IPS-18c (cell line): ENCODE data around the gene IL19.
"Not testable (repeated sequence)": the region's sequence is repeated elsewhere in the genome, so short reads cannot be mapped to it uniquely, and the experiment has no call there.

Experiments
- H3K4me3 ChIP-seq: 2 replicates; pipeline ENCODE4 v1.7.0; 2013; ENCODE audit warnings: low read depth, mild to moderate bottlenecking, low read length, moderate library complexity; ENCODE audit not compliant: insufficient read depth
- H3K9me3 ChIP-seq: one replicate; pipeline ENCODE4 v1.6.1; 2013; ENCODE audit warnings: mild to moderate bottlenecking, low read length, moderate library complexity; ENCODE audit not compliant: control insufficient read depth, insufficient read depth

The IL19 gene

DNA sequence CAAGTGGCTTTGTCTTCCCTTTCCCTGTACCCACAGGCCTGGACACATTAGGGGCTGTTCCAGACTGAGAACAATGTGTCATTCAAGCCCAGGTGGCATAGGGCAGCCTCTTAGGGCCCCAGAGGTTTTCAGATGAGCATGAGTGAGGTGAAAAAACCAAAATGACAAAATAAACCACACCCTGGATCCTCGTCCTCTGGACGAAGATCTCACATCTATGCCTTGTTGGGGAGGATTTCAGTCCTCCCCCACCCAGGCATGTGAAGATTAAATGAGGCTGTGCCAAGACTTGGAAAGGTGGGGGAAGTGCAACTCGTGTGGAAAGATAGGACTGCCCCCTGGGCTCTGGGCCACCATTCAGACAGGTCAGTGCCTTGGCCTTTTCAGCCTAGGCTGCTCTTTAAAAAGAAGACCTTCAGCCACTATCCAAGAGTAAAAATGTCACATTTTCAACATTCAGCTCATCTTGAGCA lies 32.8 kb upstream of the IL19 start:
- Histone ChIP-seq H3K9me3 (no peaks in the 10 kb centered on the region), H3K4me3 (no peak overlapping the region)

DNA sequence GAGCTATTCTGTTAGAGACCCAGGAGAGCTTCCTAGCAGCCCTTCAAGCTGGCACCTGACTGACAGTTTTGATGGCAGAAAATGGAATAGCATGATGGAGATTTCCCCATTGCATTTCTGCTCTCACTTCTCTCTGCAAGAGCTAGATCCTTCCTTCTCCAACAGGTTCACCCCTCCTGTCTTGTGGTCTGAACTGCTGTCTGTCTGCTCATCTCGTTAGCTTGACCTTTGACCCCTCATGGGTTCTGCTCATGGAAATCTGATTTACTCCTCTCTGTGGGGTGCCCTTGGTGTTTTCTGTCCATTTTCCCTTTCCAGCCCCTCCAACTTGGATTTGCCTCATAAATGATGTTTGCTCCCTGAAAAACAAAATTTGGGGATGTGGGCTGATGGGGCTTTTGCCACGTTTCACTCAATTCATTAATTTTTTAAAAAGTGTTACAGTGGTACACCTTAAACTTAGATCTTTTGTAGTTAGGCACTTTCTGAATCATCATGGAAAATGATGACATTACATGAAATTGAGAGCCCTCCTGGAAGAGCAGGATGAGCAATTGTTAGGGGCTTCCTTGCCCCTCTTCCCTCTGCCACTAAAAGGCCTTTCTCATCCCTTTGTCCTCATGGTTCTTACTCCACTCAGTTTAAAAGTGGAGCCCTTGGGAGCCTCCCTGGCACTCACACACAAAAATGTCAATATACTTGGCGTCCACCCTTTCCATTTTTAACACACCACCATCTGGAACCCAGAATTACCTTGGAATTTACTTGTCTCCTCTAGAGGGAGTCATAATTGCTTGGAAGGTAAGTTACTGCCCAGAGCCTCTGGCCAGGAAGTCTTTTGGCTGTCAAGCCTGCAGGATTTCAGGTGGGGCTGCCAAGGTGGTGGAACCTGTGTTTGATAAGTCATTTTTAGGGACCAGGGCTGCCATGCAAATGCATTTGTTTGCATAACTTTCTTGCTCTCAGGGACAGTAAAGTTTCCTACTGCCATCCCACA lies 31.9 kb upstream of the IL19 start:
- Histone ChIP-seq H3K9me3 (no peaks in the 10 kb centered on the region), H3K4me3 (no peak overlapping the region)

DNA sequence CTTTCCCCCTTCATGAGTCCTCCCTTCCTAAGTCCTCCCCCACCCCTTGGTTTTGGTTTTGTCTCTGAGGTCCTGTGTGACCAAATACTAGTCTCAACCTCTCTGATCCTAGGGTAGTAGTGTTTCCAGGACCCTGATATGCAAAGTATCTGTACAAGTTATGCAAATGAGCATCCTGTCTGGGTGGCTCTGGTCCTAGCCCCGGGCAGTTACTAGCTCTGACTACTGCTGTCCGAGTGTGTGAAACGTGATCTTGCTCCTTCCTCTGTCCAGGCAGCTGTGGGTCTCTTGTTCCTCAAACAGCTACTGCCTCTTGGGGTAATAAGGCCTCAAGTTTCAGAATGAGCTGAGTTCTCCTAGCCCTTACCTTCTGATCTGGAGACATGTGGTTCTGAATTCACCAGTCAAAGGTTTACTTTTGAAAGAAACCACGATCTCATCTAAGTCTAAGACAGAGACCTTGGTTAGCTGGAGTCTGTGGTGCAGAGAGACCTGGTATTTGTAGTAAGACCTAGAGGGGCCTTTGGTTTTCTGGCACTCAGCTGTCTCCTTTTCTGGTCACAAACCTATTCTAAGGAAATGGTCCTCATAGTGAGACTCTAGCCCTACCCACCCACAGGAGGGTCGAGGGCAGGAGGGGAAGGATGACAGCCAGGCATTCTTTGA lies 31.0 kb upstream of the IL19 start:
- no peak overlapping the region for H3K4me3 ChIP-seq
- no peaks in the 10 kb centered on the region for H3K9me3 ChIP-seq

DNA sequence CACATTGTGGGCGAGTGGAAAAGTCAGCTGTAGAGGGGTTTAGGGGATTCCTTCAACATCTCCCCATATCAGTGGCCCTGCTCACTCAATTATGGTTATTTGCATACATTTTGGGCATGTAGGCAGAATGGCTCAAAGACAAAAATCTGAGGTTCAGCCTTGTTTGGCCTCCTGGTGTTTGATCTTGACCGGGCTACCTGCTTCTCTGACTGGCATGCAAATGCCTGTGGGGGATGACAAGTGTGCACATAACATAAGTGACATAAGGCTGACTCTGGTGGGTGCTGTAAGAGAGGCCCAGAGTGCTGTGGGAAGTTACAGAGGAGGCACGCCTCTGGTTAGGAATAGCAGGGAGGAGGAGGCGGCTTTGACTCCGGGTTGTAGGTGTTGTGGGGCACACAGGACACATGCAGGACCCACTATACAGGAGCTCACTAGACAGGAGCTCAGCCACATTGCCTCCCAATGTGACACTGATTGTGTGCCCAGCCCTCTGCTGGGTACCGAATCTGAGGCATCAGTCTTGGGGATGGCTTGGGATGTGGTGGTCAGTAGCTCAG lies 29.4 kb upstream of the IL19 start:
- Histone ChIP-seq H3K4me3 (no peak overlapping the region), H3K9me3 (no peaks in the 10 kb centered on the region)

DNA sequence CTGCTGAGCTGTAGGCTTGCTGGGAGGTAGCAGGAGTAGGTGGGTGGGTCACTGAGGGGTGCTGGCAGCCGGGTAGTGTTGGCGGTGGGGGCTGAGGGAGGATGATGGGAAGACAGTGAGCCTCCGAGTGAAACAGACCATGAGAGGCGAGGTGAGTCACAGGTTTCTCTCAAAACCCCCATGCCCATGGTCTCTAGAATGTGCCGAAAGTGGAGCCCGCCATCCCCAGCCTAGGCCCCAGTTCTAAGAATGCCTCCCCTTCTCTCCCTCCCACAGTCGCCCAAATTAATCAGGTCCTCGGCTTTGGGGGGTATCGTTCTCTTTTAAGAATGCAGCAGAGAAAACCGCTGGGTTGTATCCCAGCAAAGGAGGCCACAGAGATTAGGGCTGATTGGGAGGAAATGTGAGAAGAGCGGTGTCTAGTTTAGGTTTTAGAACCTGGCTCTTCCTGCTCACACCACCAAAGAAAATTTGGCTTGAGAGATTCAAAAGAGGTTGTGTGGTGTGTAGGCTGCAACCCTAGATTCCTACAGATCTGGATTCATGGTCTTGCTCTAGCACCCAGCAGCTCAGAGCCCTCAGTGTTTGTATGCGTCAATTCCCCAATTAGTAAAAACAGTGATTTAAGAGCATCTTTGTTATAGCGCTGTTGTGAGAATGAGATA lies 27.7 kb upstream of the IL19 start:
- Histone ChIP-seq H3K9me3 (no peaks in the 10 kb centered on the region), H3K4me3 (no peak overlapping the region)

DNA sequence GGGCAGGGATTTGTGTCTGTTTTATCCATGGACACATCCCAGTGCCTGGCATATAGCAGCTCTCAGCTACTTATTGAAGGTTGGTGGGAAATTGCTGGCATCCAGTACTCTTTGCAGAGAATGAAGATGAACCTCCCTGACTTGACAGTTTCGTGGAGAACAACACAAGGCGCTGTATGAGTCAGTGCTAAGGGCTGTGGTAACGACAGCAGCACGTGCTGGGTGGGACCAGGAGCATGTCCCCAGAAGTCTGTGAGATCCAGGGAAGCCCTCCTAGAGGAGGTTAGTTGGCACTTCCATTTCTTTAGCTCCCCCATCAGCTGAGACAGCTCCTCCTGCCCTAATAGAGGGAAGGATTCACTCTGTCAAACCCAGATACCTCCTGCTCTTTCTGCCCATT lies 25.9 kb upstream of the IL19 start:
- Histone ChIP-seq H3K9me3 (no peaks in the 10 kb centered on the region), H3K4me3 (no peak overlapping the region)

DNA sequence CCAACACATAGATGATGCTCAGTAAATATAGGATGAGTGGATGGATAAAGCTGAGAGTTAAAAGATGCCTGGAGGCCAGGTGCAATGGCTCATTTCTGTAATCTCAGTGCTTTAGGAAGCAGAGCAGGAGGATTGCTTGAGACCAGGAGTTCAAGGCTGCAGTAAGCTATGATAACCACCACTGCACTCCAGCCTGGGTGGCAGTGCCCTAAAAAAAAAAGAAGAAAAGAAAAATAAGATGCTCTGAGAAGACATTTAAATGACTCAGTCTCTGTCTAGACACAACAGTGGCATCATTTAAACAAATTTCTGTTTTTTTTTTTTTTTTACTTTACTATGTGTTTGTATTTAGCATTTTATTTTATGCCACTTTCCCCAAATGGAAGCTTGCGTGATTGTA lies 25.3 kb upstream of the IL19 start:
- Histone ChIP-seq H3K4me3 (no peak overlapping the region), H3K9me3 (no peaks in the 10 kb centered on the region)

DNA sequence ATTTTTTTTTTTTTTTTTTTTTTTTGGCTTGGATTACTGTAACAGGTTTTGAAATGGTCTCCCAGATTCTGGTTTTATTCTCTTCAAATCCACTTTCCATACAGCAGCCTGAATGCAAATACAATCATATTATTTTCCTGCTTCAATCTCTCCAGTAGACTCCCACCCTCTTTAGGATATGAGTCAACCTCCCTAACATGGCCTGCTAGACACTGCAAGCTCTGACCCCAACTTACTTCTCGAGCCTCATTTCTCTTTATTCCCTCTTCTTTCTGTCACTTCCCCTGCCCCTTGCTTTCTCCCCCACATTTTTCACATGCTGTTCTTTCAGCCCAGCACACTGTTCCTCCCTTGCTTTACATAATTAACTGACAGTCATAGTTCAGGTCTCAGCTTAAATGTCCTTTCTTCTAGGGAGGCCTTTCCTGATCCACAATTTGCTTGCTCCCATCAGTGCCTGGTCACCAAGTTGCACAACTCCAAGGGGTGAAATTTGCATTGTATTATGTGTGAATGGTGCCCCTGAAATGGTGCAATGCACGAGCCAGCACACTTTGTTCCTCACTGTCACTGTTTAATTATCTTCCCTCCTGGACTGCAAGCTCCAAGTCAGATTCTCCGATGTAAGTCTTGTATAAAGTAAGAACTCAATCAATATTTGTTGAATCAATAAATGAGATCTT lies 22.1 kb upstream of the IL19 start:
- Histone ChIP-seq H3K4me3 (no peak overlapping the region), H3K9me3 (no peaks in the 10 kb centered on the region)

DNA sequence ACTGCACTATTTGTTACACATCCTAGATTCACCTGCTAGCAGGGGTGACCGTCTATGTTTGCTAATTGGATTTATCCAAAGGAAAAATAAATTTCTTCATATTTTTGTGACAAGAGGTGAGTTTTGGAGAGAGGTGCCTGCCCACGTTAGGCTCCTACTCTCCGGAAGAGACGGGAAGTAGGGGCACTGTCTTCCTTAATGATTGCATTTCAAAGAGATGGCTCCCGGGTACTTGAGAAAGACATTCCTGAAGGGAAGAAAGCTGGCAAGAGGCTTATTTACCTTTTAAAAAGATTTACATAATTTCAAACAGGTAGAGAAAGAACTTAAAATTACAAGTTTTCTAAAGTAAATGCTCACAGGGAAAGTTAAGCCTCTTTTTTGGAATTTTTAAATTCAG lies 18.7 kb upstream of the IL19 start:
- H3K4me3 ChIP-seq: no peak overlapping the region
- no peaks in the 10 kb centered on the region for H3K9me3 ChIP-seq

DNA sequence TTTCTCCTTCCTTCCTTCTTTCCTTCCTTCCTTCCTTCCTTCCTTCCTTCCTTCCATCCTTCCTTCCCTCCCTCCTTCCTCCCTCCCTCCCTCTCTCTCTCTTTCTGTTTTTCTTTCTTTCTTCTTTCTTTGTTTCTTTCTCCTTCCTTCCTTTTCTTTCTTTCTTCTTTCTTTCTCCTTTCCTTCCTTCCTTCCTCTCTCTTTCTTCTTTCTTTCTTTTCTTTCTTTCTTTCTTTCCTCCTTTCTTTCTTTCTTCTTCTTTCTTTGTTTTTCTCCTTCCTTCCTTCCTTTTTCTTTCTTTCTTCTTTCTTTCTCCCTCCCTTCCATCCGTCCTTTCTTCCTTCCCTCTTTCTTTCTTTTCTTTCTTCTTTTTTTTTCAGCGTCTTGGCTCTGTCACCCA lies 18.1 kb upstream of the IL19 start:
- H3K9me3 ChIP-seq: no peaks in the 10 kb centered on the region
- H3K4me3 ChIP-seq: no peak overlapping the region

DNA sequence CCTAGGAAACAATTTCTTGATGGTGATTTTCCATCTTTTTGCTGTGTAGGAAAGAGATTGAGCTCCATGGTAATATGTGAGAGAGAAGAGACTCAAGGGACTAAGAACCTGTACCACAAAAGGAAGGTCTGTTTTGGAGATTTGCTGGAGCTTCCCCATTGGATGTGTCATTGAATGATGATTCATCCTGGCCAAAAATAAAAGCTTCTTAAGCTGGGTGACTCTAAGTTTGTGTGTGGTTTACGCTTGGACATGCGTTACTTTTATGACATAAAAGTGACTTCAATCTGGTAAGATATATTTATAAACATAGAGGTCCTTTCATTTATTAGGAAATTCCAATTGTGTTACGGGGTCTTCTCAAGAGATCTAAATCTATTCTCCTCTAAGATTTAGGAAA lies 17.4 kb upstream of the IL19 start:
- Histone ChIP-seq H3K4me3 (no peak overlapping the region), H3K9me3 (no peaks in the 10 kb centered on the region)

DNA sequence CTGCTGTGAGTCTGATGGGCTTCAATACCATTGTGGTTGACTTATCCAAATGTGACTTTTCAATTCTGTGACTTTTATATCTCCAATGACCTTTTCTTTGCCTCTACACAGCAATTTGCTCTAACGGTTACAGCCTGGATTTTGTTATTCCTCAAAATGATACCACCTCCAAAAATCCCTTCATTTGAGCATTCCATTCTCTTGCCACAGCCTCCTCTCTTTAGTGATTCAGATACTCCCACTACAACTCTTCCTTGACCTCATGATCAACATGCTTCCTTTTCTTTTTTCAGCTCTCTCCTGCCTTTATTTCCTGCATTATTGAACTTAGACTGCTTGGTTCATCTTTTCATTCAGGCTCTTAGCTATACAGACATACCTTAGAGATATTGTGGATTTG lies 16.6 kb upstream of the IL19 start:
- H3K4me3 ChIP-seq: no peak overlapping the region
- no peaks in the 10 kb centered on the region for H3K9me3 ChIP-seq

DNA sequence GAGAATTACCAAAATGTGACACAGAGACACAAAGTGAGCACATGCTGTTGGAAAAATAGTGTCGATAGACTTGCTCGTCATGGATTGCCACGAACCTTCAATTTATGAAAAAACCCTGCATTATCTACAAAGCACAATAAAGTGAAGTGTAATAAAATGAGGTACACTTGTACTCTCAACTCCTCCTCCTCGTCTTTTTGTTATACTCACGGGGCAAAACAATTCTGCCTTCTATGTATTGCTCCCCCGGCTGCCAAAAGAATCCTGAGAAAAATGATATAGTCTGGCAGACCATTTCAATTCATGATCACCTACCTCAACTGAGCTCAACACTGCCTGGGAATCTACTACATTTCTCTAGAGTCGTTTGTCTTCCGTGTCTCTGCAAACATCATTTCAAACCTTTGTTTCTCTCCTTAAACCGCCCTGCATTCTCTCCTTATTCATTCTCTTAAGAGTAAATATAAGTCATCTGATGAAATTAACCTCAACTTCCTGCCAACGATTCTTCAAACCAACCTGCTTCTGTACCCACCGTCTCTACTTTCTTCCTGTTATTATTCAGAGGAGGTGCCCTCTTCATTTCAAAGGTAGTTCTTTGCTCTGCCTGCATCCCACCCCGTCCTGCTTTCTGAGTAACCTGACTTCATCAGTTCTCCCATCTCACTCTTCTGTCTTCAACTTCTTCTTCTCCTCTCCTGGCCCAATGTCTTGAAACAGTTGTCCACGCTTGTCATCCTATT lies 12.9 kb upstream of the IL19 start:
- Histone ChIP-seq H3K4me3 (no peak overlapping the region), H3K9me3 (no peaks in the 10 kb centered on the region)

DNA sequence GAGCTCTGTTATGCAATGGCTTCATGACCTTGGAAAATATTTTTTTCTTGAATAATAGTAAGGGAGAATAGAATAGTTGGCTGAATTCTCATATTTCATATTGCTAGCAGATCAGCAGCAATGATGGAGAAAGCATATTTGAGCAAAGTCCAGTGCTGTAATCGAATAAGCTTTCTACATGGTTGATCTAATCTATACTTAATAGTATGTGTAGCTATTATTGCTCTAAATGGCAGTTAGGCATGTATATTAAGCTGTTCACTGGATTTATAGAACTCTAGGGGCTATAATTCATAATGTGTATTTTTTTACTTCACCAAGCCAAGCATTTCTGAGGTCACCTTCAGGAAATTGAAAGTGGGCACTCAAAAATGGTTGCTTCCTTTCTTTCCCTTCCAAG lies 10.0 kb upstream of the IL19 start:
- H3K4me3 ChIP-seq: no peak overlapping the region
- H3K9me3 ChIP-seq: no peaks in the 10 kb centered on the region

DNA sequence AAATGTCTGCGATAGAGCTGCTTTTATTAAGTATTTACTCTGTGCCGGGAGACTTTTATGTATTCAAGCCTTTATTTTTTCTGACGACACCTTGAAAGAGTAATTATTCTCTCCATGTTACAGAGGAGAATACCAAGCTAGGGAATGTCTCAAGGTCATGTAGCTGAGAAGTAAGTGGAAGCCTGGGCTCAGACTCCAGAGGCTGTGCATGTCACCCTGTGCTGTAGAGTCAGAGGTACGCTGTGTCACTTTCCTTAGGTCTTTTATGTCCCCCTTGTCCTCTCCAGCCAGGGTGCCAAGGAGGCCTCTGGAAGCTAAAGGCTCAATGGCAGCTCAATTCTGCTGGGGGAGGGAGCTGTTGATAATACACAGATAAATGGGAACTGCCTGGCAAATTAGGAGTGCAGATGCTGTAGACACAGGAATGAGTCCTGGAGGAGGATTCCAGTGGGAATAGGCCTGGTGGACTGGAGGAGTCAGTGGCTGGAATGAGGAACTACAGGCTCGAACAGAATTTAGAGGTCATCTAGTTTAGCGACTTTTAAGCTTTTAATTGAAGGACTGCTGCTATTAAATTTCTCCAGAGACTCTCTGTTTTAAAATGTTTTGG lies 9.3 kb upstream of the IL19 start:
- Histone ChIP-seq H3K9me3 (no peaks in the 10 kb centered on the region), H3K4me3 (no peak overlapping the region)

DNA sequence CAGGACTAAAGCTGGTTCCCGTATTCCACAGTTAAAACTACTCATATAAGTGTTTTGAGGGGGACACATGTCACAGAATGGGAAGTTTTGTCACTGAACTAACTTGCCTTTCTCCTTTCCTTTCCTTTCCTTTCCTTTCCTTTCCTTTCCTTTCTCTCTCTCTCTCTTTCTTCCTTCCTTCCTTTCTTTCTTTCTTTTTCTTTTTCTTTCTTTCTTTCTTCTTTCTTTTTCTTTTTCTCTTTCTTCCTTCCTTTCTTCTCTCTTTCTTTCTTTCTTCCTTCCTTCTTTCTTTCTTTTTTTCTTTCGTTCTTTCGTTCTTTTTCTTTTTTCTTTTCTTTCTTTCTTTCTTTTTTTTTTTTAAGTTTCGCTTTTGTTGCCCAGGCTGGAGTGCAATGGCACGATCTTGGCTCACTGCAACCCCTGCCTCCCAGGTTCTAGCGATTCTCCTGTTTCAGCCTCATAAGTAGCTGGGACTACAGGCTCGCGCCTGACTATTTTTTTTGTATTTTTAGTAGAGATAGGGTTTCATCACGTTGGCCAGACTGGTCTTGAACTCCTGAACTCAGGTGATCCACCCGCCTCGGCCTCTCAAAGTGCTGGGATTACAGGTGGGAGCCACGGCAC lies 7.7 kb upstream of the IL19 start:
- not testable (repeated sequence) for H3K4me3 ChIP-seq, H3K9me3 ChIP-seq
